ENCODE measurements around the gene HSPA6.

DNA sequence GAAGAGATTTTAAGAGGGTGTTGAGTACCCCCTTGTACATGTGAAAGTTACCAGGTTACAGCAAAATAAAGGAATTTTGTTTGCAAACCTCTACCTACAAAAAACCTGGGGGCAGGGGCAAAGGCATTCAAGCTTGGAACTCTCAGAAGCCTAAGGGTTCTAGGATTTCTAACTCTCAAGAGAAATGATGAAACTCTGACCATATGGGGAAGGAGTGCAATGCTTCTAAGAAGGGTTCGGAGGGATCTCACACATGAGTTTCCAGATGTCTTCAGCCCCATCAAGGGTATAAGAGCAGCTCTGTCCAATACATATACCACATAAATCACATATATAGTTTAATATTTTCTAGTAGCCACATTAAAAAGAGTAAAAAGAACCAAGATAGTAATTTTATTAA is 26.4 kb upstream of the HSPA6 start:
- TF ChIP-seq YY1 (IDR thresholded peaks at IDR 0.05; ENCODE audit: insufficient read depth, insufficient read length), result no peak
- no peak for TF ChIP-seq SUZ12 (IDR thresholded peaks at IDR 0.05; ENCODE audit: extremely low read depth, insufficient read depth, insufficient read length)

Measured in NT2/D1 (cell line).